Neural cell (in vitro differentiated cells): Measurements from ENCODE around the gene GASK1A. TPM values are rescaled to one million over a fixed set of nuclear protein-coding genes. Genes with fewer than 3 reads are reported as not detected.

Source experiments
- H2AFZ ChIP-seq: fragments of 200-600, 300-800 bp; sonication (generic), shearing (Covaris generic); 2 replicates; pipeline ENCODE4 v1.6.0; 2014; ENCODE audit warnings: low read depth, mild to moderate bottlenecking, antibody characterized with exemption, low read length, moderate library complexity
- H3F3A ChIP-seq: fragments of 200-600 bp; shearing (Covaris generic); 2 replicates; pipeline ENCODE4 v1.6.1; 2016; ENCODE audit warnings: mild to moderate bottlenecking, moderate library complexity, mixed read lengths, antibody characterized with exemption, low read length; ENCODE audit not compliant: insufficient read depth, poor library complexity, severe bottlenecking
- H3K27ac ChIP-seq: fragments of 200-600, 300-800 bp; sonication (generic), shearing (Covaris generic); 2 replicates; pipeline ENCODE4 v1.5.1; 2014; ENCODE audit warnings: mild to moderate bottlenecking, low read length, moderate library complexity
- H3K27me3 ChIP-seq: fragments of 300-800, 200-600 bp; sonication (generic), shearing (Covaris generic); 2 replicates; pipeline ENCODE4 v1.6.0; 2014; ENCODE audit warnings: mild to moderate bottlenecking, low read depth, low read length, moderate library complexity; ENCODE audit not compliant: insufficient read depth
- H3K36me3 ChIP-seq: fragments of 300-800, 200-600 bp; sonication (generic), shearing (Covaris generic); 2 replicates; pipeline ENCODE4 v1.5.1; 2014; ENCODE audit warnings: mild to moderate bottlenecking, antibody characterized with exemption, low read length, moderate library complexity; ENCODE audit not compliant: insufficient read depth
- H3K4me2 ChIP-seq: fragments of 300-800, 200-600 bp; sonication (generic), shearing (Covaris generic); 2 replicates; pipeline ENCODE4 v1.6.0; 2014; ENCODE audit warnings: mild to moderate bottlenecking, low read length
- H3K4me3 ChIP-seq: fragments of 300-800, 200-600 bp; sonication (generic), shearing (Covaris generic); 2 replicates; pipeline ENCODE4 v1.5.1; 2014; ENCODE audit warnings: mild to moderate bottlenecking, low read length, moderate library complexity
- H3K79me2 ChIP-seq: fragments of 200-600 bp; shearing (Covaris generic); replicated peaks from 2 replicates; pipeline ENCODE4 v1.6.0; 2014; ENCODE audit warnings: mild to moderate bottlenecking, low read length, moderate library complexity; ENCODE audit not compliant: insufficient read depth
- H3K9ac ChIP-seq: fragments of 300-800, 200-600 bp; sonication (generic), shearing (Covaris generic); 2 replicates; pipeline ENCODE4 v1.6.1; 2016; ENCODE audit warnings: mild to moderate bottlenecking, low read length, mixed read lengths
- H3K9me2 ChIP-seq: fragments of 200-600 bp; shearing (Covaris generic); 2 replicates; pipeline ENCODE4 v1.6.1; 2016; ENCODE audit warnings: mild to moderate bottlenecking, low read length, mixed read lengths; ENCODE audit not compliant: insufficient read depth
- H3K9me3 ChIP-seq: fragments of 200-600, 300-800 bp; sonication (generic), shearing (Covaris generic); 2 replicates; pipeline ENCODE4 v1.6.1; 2016; ENCODE audit warnings: mild to moderate bottlenecking, mixed run types, low read length, moderate library complexity, mixed read lengths
- H4K20me1 ChIP-seq: fragments of 200-600 bp; shearing (Covaris generic); 2 replicates; pipeline ENCODE4 v1.6.1; 2016; ENCODE audit warnings: mild to moderate bottlenecking, mixed run types; ENCODE audit not compliant: insufficient read depth
- EP300 ChIP-seq: fragments of 450-650 bp; conservative IDR thresholded peaks from 2 replicates; pipeline ENCODE4 v1.6.1; 2014; ENCODE audit warnings: antibody characterized with exemption, mild to moderate bottlenecking, moderate library complexity; ENCODE audit not compliant: poor library complexity, severe bottlenecking
- EZH2 ChIP-seq: fragments of 200-600, 300-800 bp; shearing (Covaris generic), sonication (generic); IDR thresholded peaks from 2 replicates; pipeline ENCODE4 v1.6.1; 2014; ENCODE audit warnings: antibody characterized with exemption, low read length, borderline replicate concordance, mild to moderate bottlenecking; ENCODE audit not compliant: insufficient read depth, poor library complexity, severe bottlenecking
- MXI1 ChIP-seq: fragments of 450-650 bp; conservative IDR thresholded peaks from 2 replicates; pipeline ENCODE4 v1.6.1; 2014; ENCODE audit warnings: antibody characterized with exemption, mild to moderate bottlenecking; ENCODE audit not compliant: poor library complexity, severe bottlenecking
- POLR2AphosphoS5 ChIP-seq: IDR thresholded peaks from 2 replicates; pipeline ENCODE4 v1.6.1; 2012
- RAD21 ChIP-seq: fragments of 450-650 bp; conservative IDR thresholded peaks from 2 replicates; pipeline ENCODE4 v1.6.1; 2014; ENCODE audit warnings: antibody characterized with exemption, mild to moderate bottlenecking, moderate library complexity
- SMC3 ChIP-seq: fragments of 450-650 bp; conservative IDR thresholded peaks from 2 replicates; pipeline ENCODE4 v1.6.1; 2014; ENCODE audit warnings: antibody characterized with exemption, mild to moderate bottlenecking, moderate library complexity; ENCODE audit not compliant: poor library complexity
- TAF1 ChIP-seq: IDR thresholded peaks from 2 replicates; pipeline ENCODE4 v1.6.1; 2012; ENCODE audit warnings: low read depth
- polyA plus RNA-seq: library from polyadenylated mRNA; depleted of rRNA; stranded (reverse); fragments of >200 nt; gene quantifications from 2 replicates; pipeline ENCODE4 v1.2.3, GENCODE V29; 2014
- TF ChIP-seq, protein P1 (sequence below): IDR thresholded peaks from 2 replicates; pipeline ENCODE4 v1.6.1; 2012; ENCODE audit warnings: borderline replicate concordance
- TF ChIP-seq, protein P2 (sequence below): fragments of 450-650 bp; IDR thresholded peaks from 2 replicates; pipeline ENCODE4 v1.5.1; 2014; ENCODE audit warnings: antibody characterized with exemption, mild to moderate bottlenecking, moderate library complexity; ENCODE audit not compliant: poor library complexity, severe bottlenecking

GASK1A gene
- polyA plus RNA-seq, 1 donor from 2014 or later: not detected

DNA sequence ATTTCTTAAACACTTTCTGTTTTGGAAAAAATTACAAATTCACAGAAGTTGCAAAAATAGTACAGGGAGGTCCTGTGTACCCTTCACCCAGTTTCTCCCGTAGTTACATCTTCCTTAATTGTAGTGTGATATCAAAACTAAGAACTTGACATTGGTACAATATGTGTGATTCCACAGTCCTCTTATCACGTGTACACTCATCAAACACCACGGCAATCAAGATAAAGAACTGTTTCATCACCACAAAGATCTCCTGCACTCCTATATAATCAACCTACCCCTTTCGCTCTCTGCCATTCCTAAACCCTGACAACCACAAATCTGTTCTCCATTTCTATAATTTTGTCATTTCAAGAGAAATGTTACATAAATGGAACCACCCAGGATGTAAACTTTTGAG, 95.4 kb downstream of the GASK1A start:
- Histone ChIP-seq H3K79me2 (no peaks in the 10 kb centered on the region), H3K9ac (no peak overlapping the region)

DNA sequence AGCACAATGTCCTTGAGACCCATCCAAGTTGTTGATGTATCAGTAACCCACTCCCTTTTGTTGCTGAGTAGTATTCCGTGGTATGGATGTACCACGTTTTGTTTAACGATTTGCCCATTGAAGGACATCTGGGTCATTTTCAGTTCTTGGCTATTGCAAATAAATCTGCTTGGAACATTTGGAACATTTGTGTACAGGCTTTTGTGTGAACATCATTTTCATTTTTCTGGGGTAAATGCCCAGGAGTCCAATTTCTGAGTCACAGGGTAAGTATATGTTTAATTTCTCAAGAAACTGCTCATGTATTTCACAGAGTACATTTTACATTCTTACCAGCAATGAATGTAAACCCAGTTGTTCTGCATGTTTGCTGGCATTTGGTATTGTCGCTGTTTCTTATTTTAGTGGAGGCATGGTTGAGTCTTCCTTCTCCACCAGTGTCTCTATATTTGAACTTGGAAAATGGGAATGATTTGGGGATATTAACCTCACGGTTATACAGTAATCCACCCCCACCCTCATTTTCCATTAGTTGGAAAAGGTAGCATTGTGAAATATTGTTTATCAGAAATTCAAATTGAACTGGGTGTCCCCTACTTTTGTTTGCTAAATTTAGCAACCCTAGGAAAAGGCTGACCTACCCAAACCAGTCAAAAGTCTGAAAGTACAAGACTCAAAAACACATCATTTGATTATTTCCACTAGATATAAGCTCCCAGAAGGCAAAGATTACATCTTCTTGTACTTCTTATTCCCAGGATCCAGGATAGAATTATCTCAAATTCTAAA, 96.0 kb downstream of the GASK1A start:
- Histone ChIP-seq H3K79me2 (no peaks in the 10 kb centered on the region), H4K20me1 (no peaks in the 10 kb centered on the region), H2AFZ (no peak overlapping the region), H3K27me3 (no peaks in the 10 kb centered on the region), H3K36me3 (peaks cover 6% of the 10 kb centered on the region), H3K9me3 (no peaks in the 10 kb centered on the region), H3K27ac (no peak overlapping the region), H3F3A (no peaks in the 10 kb centered on the region), H3K9ac (no peak overlapping the region), H3K4me2 (no peak overlapping the region), H3K4me3 (no peak overlapping the region), H3K9me2 (no peaks in the 10 kb centered on the region)
- TF ChIP-seq TAF1 (no peak), MXI1 (no peak), SMC3 (no peak), POLR2AphosphoS5 (no peak), RAD21 (no peak), EP300 (no peak), EZH2 (no peak)
- TF ChIP-seq, protein P1, sequence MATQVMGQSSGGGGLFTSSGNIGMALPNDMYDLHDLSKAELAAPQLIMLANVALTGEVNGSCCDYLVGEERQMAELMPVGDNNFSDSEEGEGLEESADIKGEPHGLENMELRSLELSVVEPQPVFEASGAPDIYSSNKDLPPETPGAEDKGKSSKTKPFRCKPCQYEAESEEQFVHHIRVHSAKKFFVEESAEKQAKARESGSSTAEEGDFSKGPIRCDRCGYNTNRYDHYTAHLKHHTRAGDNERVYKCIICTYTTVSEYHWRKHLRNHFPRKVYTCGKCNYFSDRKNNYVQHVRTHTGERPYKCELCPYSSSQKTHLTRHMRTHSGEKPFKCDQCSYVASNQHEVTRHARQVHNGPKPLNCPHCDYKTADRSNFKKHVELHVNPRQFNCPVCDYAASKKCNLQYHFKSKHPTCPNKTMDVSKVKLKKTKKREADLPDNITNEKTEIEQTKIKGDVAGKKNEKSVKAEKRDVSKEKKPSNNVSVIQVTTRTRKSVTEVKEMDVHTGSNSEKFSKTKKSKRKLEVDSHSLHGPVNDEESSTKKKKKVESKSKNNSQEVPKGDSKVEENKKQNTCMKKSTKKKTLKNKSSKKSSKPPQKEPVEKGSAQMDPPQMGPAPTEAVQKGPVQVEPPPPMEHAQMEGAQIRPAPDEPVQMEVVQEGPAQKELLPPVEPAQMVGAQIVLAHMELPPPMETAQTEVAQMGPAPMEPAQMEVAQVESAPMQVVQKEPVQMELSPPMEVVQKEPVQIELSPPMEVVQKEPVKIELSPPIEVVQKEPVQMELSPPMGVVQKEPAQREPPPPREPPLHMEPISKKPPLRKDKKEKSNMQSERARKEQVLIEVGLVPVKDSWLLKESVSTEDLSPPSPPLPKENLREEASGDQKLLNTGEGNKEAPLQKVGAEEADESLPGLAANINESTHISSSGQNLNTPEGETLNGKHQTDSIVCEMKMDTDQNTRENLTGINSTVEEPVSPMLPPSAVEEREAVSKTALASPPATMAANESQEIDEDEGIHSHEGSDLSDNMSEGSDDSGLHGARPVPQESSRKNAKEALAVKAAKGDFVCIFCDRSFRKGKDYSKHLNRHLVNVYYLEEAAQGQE: no peak
- TF ChIP-seq, protein P2, sequence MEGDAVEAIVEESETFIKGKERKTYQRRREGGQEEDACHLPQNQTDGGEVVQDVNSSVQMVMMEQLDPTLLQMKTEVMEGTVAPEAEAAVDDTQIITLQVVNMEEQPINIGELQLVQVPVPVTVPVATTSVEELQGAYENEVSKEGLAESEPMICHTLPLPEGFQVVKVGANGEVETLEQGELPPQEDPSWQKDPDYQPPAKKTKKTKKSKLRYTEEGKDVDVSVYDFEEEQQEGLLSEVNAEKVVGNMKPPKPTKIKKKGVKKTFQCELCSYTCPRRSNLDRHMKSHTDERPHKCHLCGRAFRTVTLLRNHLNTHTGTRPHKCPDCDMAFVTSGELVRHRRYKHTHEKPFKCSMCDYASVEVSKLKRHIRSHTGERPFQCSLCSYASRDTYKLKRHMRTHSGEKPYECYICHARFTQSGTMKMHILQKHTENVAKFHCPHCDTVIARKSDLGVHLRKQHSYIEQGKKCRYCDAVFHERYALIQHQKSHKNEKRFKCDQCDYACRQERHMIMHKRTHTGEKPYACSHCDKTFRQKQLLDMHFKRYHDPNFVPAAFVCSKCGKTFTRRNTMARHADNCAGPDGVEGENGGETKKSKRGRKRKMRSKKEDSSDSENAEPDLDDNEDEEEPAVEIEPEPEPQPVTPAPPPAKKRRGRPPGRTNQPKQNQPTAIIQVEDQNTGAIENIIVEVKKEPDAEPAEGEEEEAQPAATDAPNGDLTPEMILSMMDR: no peak

More for the DNA sequence above, 95.4 kb downstream of the GASK1A start:
- Histone ChIP-seq H3F3A (no peaks in the 10 kb centered on the region), H3K27ac (no peak overlapping the region), H3K27me3 (no peaks in the 10 kb centered on the region), H3K4me3 (no peak overlapping the region), H3K36me3 (no peaks in the 10 kb centered on the region), H3K4me2 (no peak overlapping the region), H3K9me3 (no peaks in the 10 kb centered on the region), H3K9me2 (no peaks in the 10 kb centered on the region), H4K20me1 (no peaks in the 10 kb centered on the region), H2AFZ (no peak overlapping the region)
- TF ChIP-seq MXI1: no peak
- TF ChIP-seq RAD21: no peak
- TF ChIP-seq POLR2AphosphoS5: no peak
- TF ChIP-seq, protein P1: no peak
- no peak for TF ChIP-seq EP300
- no peak for TF ChIP-seq TAF1
- TF ChIP-seq SMC3: no peak
- TF ChIP-seq EZH2: no peak
- TF ChIP-seq, protein P2: no peak
